ENCODE measurements around the gene BANF1. TPM values are rescaled to one million over a fixed set of nuclear protein-coding genes. Genes with fewer than 3 reads are reported as not detected.
A peak's percentile ranks its signal among the peaks of the same experiment; 100 is the strongest.

The BANF1 gene
- total RNA-seq, 1 donor from 2014 or later: 180 TPM

GRCh38 chr11:65976216-65977176, 25.8 kb upstream of the BANF1 start:
- H2AFZ ChIP-seq (ENCODE audit: low read depth, low read length): no peak overlapping the region
- DNase-seq (ENCODE audit: low read depth) (no peak), FAIRE-seq (no peak)
- no peaks in the 10 kb centered on the region for H3K27me3 Mint-ChIP-seq (ENCODE audit: low read depth, unreplicated experiment)
- H3K9me3 Mint-ChIP-seq (ENCODE audit: unreplicated experiment): no peaks in the 10 kb centered on the region
- H3K36me3 Mint-ChIP-seq (ENCODE audit: low read depth, unreplicated experiment): peaks cover 13% of the 10 kb centered on the region
- peak overlapping the region; percentile 29 for H3K27ac Mint-ChIP-seq (ENCODE audit: unreplicated experiment)
- no peak overlapping the region for H3K4me3 Mint-ChIP-seq (ENCODE audit: unreplicated experiment)
- no peak overlapping the region for H3K4me3 ChIP-seq (ENCODE audit: insufficient read depth, low read depth, low read length)
- H3K4me2 ChIP-seq (ENCODE audit: low read length): no peak overlapping the region
- H3K36me3 ChIP-seq (ENCODE audit: insufficient read depth, low read length): peaks cover 12% of the 10 kb centered on the region
- H3K9me3 ChIP-seq (ENCODE audit: insufficient read depth, low read depth, low read length): no peaks in the 10 kb centered on the region
- H3K27me3 ChIP-seq (ENCODE audit: insufficient read depth, low read length): no peaks in the 10 kb centered on the region
- peaks cover 12% of the 10 kb centered on the region for H4K20me1 ChIP-seq (ENCODE audit: insufficient read depth, low read length)
- no peak overlapping the region for H3K9ac ChIP-seq (ENCODE audit: low read length)
- H3K79me2 ChIP-seq (ENCODE audit: insufficient read depth, low read length): no peaks in the 10 kb centered on the region
- no peak for TF ChIP-seq EZH2 (IDR thresholded peaks at IDR 0.05; ENCODE audit: insufficient read depth, low read length)
- TF ChIP-seq, protein P1, sequence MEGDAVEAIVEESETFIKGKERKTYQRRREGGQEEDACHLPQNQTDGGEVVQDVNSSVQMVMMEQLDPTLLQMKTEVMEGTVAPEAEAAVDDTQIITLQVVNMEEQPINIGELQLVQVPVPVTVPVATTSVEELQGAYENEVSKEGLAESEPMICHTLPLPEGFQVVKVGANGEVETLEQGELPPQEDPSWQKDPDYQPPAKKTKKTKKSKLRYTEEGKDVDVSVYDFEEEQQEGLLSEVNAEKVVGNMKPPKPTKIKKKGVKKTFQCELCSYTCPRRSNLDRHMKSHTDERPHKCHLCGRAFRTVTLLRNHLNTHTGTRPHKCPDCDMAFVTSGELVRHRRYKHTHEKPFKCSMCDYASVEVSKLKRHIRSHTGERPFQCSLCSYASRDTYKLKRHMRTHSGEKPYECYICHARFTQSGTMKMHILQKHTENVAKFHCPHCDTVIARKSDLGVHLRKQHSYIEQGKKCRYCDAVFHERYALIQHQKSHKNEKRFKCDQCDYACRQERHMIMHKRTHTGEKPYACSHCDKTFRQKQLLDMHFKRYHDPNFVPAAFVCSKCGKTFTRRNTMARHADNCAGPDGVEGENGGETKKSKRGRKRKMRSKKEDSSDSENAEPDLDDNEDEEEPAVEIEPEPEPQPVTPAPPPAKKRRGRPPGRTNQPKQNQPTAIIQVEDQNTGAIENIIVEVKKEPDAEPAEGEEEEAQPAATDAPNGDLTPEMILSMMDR (IDR thresholded peaks at IDR 0.05; ENCODE audit: insufficient read depth, low read depth, low read length): no peak
- no peaks in the 10 kb centered on the region for H3K4me1 ChIP-seq (ENCODE audit: insufficient read depth, low read length)
- peaks cover 2% of the 10 kb centered on the region for H3K4me1 Mint-ChIP-seq (ENCODE audit: low read depth, unreplicated experiment)
- H3K27ac ChIP-seq (ENCODE audit: low read depth, low read length): no peak overlapping the region

DNA sequence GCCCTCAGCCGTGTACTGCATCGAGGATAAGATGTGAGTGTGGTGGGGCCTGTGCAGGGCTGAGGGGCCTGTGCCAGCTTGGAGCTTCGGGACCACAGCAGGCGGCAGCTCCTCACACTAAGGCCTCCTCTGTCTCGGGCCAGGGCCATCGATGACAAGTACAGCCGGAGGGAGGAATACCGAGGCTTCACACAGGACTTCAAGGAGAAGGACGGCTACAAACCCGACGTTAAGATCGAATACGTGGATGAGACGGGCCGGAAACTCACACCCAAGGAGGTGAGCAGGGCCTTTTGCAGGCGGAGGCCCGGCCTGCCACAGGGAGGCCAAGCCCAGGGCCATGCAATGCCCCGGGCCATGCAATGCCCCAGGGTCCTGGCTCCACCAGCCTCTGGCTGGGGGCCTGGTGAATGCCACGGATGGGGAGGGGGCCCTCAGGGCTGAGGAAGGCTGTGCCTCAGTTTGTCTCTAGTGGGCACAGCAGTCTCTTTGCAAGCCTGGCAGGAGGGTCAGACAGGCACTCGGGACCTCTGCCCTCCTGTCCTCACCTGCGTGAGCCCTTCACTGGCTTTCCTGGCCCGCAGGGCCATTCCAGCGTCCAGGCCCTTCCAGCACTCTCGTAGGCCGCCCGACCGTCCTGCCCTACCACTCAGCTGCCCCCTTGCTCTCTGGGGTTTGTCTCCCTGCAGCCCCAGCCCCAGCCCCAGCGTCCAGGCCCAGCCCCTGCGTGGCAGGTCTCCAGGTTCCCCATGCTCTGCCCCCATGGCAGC, 24.5 kb upstream of the BANF1 start:
- H3K27ac ChIP-seq (ENCODE audit: low read depth, low read length): no peak overlapping the region
- no peak overlapping the region for H2AFZ ChIP-seq (ENCODE audit: low read depth, low read length)
- no peak overlapping the region for H3K9ac ChIP-seq (ENCODE audit: low read length)
- no peaks in the 10 kb centered on the region for H3K4me1 ChIP-seq (ENCODE audit: insufficient read depth, low read length)
- H3K27me3 ChIP-seq (ENCODE audit: insufficient read depth, low read length): no peaks in the 10 kb centered on the region
- H3K4me1 Mint-ChIP-seq (ENCODE audit: low read depth, unreplicated experiment): peaks cover 2% of the 10 kb centered on the region
- no peak overlapping the region for H3K27ac Mint-ChIP-seq (ENCODE audit: unreplicated experiment)
- peaks cover 6% of the 10 kb centered on the region for H3K36me3 ChIP-seq (ENCODE audit: insufficient read depth, low read length)
- H3K27me3 Mint-ChIP-seq (ENCODE audit: low read depth, unreplicated experiment): no peaks in the 10 kb centered on the region
- peaks cover 7% of the 10 kb centered on the region for H4K20me1 ChIP-seq (ENCODE audit: insufficient read depth, low read length)
- H3K4me3 Mint-ChIP-seq (ENCODE audit: unreplicated experiment): no peak overlapping the region
- no peak overlapping the region for H3K4me3 ChIP-seq (ENCODE audit: insufficient read depth, low read depth, low read length)
- H3K9me3 Mint-ChIP-seq (ENCODE audit: unreplicated experiment): no peaks in the 10 kb centered on the region
- DNase-seq (ENCODE audit: low read depth) (no peak), FAIRE-seq (no peak)
- no peaks in the 10 kb centered on the region for H3K9me3 ChIP-seq (ENCODE audit: insufficient read depth, low read depth, low read length)
- peaks cover 13% of the 10 kb centered on the region for H3K36me3 Mint-ChIP-seq (ENCODE audit: low read depth, unreplicated experiment)
- H3K4me2 ChIP-seq (ENCODE audit: low read length): no peak overlapping the region
- TF ChIP-seq, protein P1 (IDR thresholded peaks at IDR 0.05; ENCODE audit: insufficient read depth, low read depth, low read length): no peak
- no peak for TF ChIP-seq EZH2 (IDR thresholded peaks at IDR 0.05; ENCODE audit: insufficient read depth, low read length)
- H3K79me2 ChIP-seq (ENCODE audit: insufficient read depth, low read length): no peaks in the 10 kb centered on the region

All from astrocyte (in vitro differentiated cells and primary cell).